HG02763 (cell line): Measurements from ENCODE around the gene KRTAP12-2.
"Not testable (repeated sequence)": the region's sequence is repeated elsewhere in the genome, so short reads cannot be mapped to it uniquely, and the experiment has no call there.

Experiments used
- ATAC-seq: cut with Tn5 transposase; IDR thresholded peaks from one replicate; pipeline ENCODE4 v1.9.1; 2021; ENCODE audit warnings: mild to moderate bottlenecking, moderate library complexity; ENCODE audit not compliant: unreplicated experiment

Gene KRTAP12-2

GRCh38 chr21:44653656-44654575 lies 12.8 kb downstream of the KRTAP12-2 start:
- ATAC-seq: no peak

- no peak for ATAC-seq
These were observed 13.6 kb downstream of the KRTAP12-2 start for GRCh38 chr21:44653123-44653522.

- no peak for ATAC-seq
These were observed 15.6 kb downstream of the KRTAP12-2 start for GRCh38 chr21:44650973-44651675.

- ATAC-seq: no peak
These were observed 16.3 kb downstream of the KRTAP12-2 start for GRCh38 chr21:44650265-44650972.

- ATAC-seq: no peak
These were observed 17.1 kb downstream of the KRTAP12-2 start for GRCh38 chr21:44649521-44650100.

GRCh38 chr21:44648557-44649311 lies 18.0 kb downstream of the KRTAP12-2 start:
- ATAC-seq: no peak

- ATAC-seq: no peak
These were observed 19.5 kb downstream of the KRTAP12-2 start for GRCh38 chr21:44647222-44647552.

- not testable (repeated sequence) for ATAC-seq
These were observed 20.1 kb downstream of the KRTAP12-2 start, which contains the start of gene KRTAP10-11 for GRCh38 chr21:44646366-44647221. Gene KRTAP10-11 (plus strand): TSS chr21:44646414. CDS start chr21:44646459, 45 bp downstream.

- ATAC-seq: no peak
These were observed 21.8 kb downstream of the KRTAP12-2 start for GRCh38 chr21:44644878-44645277.

GRCh38 chr21:44643741-44644310 lies 22.9 kb downstream of the KRTAP12-2 start:
- no peak for ATAC-seq

GRCh38 chr21:44640761-44641160 lies 26.0 kb downstream of the KRTAP12-2 start:
- ATAC-seq: no peak

- ATAC-seq: no peak
These were observed 27.4 kb downstream of the KRTAP12-2 start for GRCh38 chr21:44639331-44639655.

GRCh38 chr21:44638506-44639330 lies 28.0 kb downstream of the KRTAP12-2 start:
- not testable (repeated sequence) for ATAC-seq

- ATAC-seq: not testable (repeated sequence)
These were observed 28.8 kb downstream of the KRTAP12-2 start for GRCh38 chr21:44637851-44638348.

GRCh38 chr21:44637018-44637850 lies 29.5 kb downstream of the KRTAP12-2 start, which contains the start of gene KRTAP10-10:
Gene KRTAP10-10 (plus strand): TSS chr21:44637356. CDS start chr21:44637418, 62 bp downstream.
- ATAC-seq: no peak

- no peak for ATAC-seq
These were observed 30.3 kb downstream of the KRTAP12-2 start for GRCh38 chr21:44636209-44637017.
